Activated T-helper 1 cell treated with anti-CD3 and anti-CD28 coated beads, Interleukin-2, amount 50 U/mL, for 16 hours (primary cell): ENCODE measurements around the gene ULBP2.
"Not testable (repeated sequence)": the region's sequence is repeated elsewhere in the genome, so short reads cannot be mapped to it uniquely, and the experiment has no call there.

Source experiments
- DNase-seq, 2 donors: peaks; one replicate each; pipeline ENCODE4 v3.0.0-alpha.2; 2020; ENCODE audit warnings: low read depth in 1 of 2, low spot score in 1 of 2

Gene ULBP2

DNA sequence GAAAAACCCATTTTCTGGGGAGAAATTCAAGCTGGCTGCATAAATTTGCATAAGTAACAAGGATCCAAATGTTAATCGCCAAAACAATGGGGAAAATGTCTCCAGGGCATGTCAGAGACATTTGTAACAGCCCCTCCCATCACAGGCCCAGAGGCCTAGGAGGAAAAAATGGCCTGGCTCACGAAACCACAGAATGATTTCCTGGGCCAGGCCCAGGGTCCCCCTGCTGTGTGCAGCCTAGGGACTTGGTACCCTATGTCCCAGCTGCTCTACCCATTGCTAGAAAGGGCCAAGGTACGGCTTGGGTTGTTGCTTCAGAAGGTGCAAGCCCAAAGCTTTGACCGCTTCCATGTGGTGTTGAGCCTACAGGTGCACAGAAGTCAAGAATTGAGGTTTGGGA, 33.3 kb upstream of the ULBP2 start:
- not testable (repeated sequence) for DNase-seq

DNA sequence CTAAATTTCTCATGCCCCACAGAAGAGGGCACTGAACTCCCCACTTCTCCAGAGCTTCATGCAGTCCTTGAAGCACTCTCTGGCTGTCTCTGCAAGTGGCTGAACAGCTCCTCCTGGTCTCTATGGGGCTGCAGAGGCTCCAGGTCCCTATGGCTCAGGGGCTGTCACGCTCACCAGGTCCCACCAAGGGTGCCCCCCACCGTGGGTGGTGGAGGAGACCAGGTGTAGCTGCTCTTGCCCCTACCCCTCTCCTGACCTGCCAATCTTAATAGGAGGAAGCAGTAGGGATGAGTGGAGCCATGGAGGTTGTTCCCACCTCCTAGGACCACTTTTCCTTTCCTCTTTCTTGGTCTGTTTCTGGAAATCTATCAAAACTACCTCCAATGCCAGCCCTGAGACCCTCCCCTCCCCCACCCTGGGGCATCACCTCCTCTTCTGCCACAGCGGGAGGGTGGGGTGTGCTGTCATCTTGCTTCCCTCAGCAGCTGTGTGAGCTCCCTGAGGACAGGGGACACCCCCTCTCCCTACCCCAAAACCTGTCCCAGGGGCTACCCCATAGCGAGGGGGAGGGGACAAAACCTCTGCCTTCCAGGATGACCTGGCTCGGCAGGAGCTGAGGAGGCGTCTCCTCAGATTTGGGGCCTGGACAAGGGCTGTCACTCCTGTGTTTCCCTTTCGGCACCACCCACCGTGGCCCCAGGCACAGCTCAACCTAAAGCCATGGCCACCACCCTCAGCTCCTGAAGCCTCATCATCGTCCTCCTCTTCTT, 31.9 kb upstream of the ULBP2 start:
- DNase-seq = no peak

DNA sequence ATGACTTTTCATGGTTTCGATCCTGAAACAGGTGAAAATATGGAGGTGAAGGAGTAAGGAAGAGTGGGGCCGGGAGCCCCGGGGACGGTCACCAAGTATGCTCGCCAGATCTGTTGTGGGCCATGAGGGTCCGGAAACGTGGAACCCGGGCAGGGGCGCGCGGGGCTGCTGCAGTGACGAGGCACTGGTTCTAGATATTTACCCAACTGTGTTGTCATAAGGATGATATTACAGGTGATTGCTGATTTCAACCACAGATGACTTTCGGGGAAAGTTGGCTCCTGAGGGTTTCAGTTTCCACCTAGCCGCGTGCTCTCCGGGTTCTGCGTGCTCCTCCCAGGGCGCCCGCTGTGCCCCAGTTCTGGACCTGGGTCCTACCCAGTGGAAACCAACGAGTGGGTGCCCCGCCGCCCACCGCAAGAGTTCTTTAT, 31.1 kb upstream of the ULBP2 start:
- no peak for DNase-seq

DNA sequence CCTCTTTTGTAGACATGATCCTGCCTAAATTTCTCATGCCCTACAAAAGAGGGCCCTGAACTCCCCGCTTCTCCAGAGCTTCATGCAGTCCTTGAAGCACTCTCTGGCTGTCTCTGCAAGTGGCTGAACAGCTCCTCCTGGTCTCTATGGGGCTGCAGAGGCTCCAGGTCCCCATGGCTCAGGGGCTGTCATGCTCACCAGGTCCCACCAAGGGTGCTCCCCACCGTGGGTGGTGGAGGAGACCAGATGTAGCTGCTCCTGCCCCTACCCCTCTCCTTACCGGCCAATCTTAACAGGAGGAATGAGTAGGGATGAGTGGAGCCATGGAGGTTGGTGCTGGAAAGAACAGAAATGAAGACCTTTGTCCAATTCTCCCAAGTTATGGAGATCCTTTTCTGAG, 29.1 kb upstream of the ULBP2 start:
- not testable (repeated sequence) for DNase-seq

DNA sequence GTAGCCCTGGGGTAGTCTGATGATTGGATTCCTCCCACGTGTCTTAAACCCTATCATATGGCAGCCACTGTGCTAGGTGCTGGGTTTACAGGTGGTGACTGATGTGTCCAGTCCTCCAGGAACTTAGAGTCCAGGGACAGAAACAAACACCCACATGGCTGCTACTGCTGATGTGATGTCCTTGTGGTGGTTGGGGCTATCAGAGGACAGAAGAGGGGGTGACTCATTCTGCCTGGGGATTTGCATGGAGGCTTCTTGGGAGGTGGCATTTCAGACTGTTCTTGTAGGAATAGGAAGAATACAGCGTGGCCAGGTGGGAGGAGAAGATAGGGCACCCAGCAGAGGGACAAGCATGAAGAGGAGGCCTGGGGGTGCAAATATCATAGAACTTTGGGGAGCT, 28.7 kb upstream of the ULBP2 start:
- no peak for DNase-seq

DNA sequence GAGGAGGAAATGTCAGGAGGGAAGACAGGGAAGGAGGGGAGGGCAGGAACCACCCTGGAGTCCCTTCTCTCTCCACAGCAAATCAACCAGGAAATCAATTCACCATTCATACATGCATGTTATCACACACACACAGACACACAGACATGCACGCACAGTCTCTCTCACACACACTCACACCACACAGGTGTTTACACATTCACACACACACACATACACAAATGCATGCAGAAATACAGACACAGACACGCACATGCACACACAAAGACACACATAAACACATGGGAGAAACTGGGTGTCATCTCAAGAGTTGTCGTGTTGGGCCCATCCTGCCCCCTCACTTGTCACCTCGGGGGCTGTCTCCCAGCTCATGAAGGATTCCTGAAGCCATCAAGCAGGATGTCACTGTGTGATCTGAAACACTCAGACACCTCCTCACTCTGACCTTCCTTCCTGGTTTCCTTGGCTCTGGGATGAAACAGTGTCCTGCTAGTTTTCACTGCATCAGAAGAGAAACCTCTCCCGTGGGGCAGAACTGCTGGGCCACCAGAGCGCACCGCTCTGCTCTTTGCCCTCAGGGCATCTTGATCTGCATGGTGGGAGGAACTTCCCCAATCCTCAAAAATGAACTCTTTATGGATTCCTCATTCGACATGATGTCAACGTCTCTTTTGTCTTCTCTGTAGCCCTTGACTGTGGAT, 28.1 kb upstream of the ULBP2 start:
- DNase-seq = no peak

DNA sequence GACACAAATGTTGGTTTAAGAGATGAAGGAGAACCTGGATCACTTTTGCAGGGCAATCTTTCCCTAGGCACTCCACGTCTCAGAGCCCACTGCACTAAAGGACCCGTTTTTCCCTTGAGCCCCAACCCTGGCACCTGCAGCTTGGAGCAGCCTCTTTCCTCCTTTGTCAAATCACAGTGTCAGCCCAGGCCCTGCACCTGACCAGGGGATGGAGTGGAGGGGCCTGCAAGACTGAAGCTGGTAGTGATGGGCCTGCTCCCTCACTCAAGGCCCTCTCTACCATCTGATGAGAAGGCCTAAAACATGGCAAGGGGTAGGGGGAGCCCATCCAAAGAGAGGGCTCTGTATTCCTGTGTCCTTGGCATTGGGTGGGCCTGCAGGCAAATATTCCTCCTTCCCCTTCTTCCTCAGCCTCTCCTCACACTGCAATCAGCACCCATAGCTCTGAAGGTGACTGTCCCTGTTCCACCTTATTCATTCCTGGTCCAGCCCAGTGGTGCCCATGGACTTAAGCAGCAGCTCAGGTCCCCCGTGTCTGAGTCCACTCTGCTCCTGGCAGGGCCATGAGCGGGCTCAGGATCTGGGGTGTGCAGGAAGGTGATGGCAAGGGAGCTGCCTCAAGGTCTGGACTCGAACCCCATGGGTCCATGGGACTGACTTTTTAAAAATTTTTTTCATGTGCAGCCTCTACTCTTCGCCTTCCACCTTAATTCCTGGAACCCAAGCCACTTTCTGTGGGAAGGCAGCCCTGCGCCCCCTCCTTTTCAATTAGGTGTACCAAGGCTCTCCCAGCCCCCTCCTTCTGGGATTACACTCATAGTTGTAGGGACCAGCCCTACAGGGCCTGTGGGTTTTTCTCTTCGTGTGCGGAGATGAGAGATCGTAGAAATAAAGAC, 25.6 kb upstream of the ULBP2 start:
- no peak for DNase-seq

DNA sequence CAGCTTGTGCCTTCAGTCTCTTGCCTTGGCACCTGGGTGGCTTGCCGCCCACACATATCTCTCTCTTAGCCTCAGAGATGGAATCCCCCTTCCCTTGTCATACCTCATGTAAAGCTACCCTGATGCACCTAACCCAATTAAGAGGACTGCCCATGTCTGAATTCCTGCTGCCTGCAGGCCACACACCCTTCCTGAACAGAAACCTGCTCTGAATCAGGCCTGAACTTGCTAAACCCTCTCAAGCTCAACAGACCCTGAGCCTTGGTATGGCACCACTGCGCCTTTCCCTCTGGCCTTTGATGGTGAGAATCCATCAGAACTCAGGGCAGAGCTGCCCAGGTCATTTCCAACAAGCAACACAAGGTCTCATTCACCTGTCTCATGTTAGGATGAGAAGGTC, 24.1 kb upstream of the ULBP2 start:
- no peak for DNase-seq

DNA sequence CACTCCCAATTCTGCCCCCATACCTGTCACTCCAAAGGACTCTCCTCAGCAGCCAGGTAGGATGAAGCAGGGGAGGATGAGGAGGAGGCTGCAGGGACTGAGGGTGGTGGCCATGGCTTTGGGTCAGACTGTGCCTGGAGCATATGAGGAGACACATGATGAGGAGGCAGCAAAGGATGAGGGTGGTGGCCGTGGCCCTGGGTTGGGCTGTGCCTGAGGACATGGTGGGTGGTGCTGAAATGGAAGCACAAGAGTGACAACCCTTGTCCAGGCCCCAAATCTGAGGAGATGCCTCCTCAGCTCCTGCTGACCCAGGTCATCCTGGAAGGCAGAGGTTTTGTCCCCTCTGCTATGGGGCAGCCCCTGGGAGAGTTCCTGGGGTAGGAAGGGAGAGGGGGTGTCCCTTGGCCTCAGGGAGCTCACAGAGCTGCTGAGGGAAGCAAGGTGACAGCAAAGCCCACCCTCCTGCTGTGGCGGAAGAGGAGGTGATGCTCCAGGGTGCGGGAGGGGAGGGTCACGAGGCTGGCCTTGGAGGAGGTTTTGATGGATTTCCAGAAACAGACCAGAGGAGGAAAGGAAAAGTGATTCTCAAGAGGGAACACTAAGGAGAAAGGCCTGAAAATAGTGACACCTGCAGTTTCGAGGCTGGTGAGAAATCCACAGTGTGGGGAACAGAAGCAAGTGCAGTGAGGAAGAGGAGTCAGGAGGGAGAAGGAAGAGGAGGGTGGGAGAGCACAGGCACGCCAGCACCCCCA, 23.5 kb upstream of the ULBP2 start:
- DNase-seq = no peak

DNA sequence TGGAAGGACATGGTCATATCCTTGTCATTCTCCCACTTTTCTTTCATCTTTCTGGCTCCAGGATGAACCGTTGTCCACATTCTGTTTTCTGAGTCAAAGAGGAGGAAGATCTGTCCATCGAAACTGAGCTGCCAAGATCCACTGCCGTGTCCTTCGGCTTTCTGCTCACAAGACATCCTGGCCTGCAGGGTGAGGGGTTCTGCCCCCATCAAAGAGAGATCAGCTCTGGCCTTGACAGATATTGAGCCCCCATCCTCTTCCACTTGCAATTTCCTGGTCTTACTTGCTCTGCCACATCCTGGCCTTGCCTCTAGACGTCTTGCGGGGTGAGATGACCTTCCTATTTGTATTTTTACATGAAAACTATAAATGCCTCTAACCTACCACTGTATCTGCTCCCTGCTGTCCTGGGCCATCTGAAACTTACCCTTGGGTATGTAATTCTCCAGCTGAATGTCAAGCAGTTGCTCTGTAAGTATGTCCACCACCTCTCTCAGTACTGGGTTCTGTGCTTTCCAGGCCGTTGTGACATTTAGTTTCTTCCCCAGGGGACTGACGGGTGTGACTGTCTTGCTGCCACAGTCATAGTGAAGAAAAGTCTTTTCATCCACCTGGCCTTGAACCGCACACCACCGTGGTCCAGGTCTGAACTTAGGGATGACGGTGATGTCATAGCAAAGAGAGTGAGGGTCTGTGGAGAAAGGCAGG, 22.5 kb upstream of the ULBP2 start:
- DNase-seq = not testable (repeated sequence)

DNA sequence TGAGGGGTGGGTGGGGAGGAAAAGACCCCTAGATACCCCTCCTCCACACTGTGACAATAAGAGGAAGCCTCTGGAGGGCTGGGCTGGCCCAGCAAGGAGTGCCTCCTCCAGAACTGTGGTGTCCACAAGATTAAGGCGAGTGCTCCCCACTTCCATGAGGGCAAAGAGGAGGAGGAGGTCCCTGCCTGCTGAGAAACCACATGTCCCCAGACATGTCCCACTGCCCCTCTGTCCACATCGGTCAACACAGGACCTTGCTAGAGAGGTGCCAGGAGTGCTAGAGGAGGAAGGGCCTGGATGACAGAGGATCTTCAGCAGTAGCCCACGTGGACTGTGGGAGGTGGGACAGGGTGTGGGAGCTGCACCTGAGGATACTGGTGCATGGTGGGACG, 22.0 kb upstream of the ULBP2 start:
- DNase-seq = no peak

DNA sequence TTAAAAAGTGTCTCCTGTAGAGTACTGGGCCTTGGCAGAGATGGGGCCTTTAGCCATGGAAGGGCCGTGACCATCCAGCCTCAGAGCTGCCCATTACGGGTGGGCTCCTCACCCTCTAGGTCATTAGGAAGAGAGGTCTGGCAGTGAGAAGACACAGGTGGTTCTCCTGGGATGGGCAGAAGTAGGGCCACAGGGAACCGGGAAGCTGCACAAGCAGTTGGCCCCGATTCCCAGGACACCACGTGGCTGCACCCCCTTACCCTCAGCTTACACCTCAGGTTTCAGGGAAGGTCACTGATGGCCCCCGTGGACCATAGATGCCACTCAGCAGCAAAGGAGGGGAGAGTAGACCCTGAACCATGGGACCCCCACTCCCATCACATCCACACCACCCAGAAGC, 20.5 kb upstream of the ULBP2 start:
- DNase-seq = no peak

DNA sequence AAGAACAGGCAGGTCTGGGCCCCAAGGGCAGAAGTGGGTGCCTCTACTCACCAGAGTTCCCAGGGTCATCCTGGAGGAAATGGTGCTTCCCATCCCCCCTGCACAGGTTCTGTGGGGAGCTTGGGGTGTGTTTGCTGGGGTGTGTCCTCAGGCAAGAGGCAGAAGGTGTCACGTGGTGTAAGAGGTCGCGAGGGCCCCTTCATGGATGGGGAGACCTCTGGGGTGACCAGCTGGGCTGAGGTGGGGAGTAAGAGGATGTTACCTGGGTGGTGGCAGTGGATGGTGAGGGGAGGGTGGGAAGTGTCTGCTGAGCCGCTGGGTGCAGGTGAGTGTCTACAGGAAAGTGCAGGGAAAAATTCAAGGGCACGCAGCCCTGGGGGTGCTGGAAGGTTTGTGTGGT, 19.7 kb upstream of the ULBP2 start:
- not testable (repeated sequence) for DNase-seq

DNA sequence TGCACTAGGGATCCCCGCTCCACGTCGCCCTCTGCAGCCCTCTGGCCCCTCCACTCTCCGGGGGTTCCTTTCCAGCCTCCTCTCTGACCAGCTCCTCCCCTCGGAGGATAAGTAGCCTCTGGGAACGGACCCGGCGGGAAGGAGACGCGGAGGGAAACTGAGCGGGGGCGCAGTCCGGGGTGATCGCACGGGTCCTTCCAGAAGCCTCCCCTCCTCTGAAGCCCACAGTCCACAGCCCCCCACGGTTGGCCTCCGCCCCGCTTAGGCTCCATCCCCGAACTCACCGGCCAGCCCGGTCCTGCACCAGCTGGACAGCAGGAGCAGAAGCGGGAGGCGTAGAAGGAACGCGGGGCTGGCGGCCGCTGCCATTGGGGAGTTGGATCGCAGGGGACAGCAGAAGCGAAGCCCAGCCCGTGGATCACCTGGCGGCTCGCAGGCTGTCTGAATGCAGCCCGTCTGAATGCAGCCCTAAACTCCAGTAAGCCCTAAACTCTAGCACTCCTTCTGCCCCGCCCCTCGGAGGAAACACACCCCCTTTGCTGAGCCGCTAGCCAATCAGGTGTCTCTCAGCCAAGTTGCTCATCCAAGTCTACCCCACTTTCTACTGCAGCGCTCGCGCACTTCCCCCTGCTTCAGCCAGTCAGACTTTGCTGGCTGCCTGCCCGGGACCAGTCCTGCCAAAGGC, 19.0 kb upstream of the ULBP2 start, which contains the start of gene RAET1G:
RAET1G (minus strand) TSS at position 480 of the 685 bp plus-strand sequence; CDS start at position 369, 111 bp downstream.
- DNase-seq = peak; percentile 56 to 67

DNA sequence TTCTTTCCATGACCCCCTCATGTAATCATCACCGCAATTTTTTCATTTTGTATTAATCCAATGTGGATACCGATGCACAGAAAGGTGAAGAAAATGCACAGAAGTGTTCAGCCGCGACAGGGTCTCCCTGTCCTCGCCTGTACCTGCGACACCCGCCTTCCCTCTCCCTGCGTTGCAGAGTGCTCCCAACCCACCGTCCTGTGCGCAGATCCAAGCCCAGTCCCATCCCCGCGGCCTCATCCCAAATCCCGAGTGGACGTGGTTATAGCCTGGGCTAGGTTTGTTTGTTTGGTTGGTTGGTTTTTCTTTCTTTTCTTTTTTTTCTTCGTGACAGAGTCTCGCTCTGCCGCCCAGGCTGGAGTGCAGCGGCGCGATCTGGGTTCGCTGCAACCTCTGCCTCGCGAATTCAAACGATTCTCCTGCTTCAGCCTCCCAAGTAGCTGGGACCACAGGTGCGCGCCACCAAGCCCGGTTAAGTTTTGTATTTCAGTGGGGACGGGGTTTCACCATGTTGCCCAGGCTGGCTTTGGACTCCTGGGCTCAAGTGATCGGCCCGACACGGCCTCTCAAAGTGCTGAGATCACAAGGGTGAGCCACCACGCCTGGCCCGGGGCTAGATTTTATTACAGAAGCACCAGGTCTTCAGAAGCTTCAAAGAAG, 18.4 kb upstream of the ULBP2 start:
- no peak for DNase-seq

DNA sequence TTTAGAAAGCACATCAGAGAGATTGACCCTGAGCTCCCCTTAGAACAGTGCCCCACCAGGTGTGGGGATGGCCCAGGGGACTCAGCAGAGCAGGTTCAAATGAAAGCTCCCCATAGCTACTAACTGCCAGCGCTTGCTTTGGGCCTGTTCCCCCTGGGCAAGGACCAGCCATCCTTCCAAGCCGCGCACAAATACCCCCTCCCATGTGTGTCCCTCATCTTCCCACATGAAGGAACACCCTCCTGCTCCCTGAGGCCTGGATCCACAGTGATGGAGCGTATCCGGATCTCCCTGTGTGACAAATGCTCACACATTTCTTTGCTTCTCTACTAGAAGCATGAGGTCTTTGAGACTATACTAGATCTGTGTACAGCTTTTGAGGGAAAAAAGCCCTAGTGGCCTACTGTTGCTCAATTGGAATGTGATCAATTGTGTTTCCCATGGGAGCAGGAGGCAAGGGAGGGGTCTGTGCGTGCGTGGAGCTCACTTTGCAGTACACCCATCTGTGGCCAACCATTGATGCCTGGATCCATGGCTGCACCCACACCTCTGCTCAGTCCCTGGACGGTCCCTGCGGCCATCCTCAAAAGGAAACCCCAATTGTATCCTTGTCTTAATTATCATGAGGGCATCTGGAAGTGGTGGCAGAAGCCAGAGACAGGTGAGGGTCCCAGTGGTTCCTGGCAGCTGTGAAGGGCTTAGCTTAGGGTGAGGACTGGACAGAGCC, 17.4 kb upstream of the ULBP2 start:
- no peak for DNase-seq

DNA sequence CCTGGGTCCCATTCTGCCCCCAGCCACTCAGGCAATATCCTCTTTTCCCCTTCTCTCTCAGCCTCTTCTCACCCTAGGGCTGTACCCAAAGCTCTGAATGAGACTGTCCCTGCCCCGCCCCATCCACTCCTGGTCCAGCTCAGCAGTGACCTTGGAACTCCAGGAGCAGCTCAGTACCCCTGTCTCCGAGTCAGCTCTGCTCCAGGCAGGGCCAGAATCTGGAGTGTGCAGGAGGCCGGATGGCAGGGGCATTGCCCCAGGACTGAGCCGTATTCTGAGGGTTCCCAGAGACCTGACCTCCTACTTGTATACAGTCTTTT, 16.9 kb upstream of the ULBP2 start:
- DNase-seq = no peak

DNA sequence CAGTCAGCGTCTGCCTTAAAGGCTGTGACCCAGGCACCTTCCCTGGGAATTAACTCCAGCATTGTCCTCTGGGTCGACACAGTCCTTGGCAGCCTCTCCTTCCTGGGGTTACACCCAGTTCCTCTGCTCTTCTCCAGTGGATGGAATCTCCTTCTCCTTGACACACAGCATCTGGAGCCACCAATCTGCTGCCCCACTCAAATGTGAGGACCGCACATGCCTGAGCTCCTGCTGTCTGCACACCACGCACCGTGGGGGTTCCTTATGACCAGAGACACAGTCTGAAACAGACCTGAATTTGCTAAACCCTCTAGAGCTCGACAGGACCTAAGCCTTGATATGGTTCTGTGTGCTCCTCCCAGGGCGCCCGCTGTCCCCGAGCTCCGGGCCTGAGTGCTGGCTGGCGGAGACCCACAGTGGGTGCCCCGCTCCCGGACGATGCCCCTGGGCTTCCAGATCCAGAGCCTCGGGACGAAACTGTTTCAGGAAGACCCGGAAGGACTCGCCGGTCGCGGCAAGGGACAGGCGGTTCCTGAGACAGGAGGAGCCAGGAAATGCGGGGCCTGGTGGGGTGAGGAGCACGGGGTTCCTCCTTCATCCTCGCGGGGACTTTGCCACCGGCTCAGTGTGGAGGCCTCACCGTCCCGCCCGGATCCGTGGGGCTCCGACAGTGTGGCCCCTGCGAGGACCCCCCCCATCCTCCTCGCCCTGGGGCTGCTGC, 16.4 kb upstream of the ULBP2 start:
- no peak for DNase-seq
